ENCODE data around the gene TCERG1. TPM values are rescaled to one million over a fixed set of nuclear protein-coding genes. Genes with fewer than 3 reads are reported as not detected.

The TCERG1 gene
- 8.2 and 19.3 TPM in 2 replicates for total RNA-seq (ENCODE audit: low replicate concordance)

GRCh38 chr5:146446861-146447733 lies at the start of gene TCERG1:
TSS of gene TCERG1 (plus strand) at chr5:146447333. CDS start at chr5:146447350, 17 bp downstream.

GRCh38 chr5:146516151-146516475 lies 69.0 kb downstream of the TCERG1 start, which contains the start of gene GPR151:
TSS of gene GPR151 (minus strand) at chr5:146516190. CDS start at chr5:146516113, 77 bp downstream.

Other genes starting within 250 kb of the TCERG1 start
- 17.8 and 31.5 TPM in 2 replicates for gene RBM27, start 243.7 kb upstream of the TCERG1 start, total RNA-seq (ENCODE audit: low replicate concordance)
- gene POU4F3, start 108.5 kb upstream of the TCERG1 start, total RNA-seq (ENCODE audit: low replicate concordance) = 0.08 TPM in 1 of 2 replicates, not detected in the other
- not detected in 2 replicates for gene GPR151, start 68.9 kb downstream of the TCERG1 start, total RNA-seq (ENCODE audit: low replicate concordance)